HFF-Myc (cell line): ENCODE measurements around the gene NBEA.

Experiments used
- DNase-seq: peaks from one replicate; pipeline ENCODE4 v3.0.0-alpha.2; 2011; ENCODE audit warnings: low read depth; ENCODE audit errors: extremely low read depth
- H3K4me3 ChIP-seq: replicated peaks from 2 replicates; pipeline ENCODE4 v1.5.1; 2011; ENCODE audit warnings: low read depth, mild to moderate bottlenecking, control low read depth, low read length
- CTCF ChIP-seq: IDR thresholded peaks from 2 replicates; pipeline ENCODE4 v1.5.1; 2012; ENCODE audit warnings: mild to moderate bottlenecking, low read depth, low read length, control low read depth; ENCODE audit errors: missing control alignments

Gene NBEA

GRCh38 chr13:35468195-35468594, 526.1 kb downstream of the NBEA start:
- no peak for DNase-seq
- H3K4me3 ChIP-seq = no peak overlapping the region
- no peak for TF ChIP-seq CTCF

- TF ChIP-seq CTCF = no peak
- DNase-seq = no peak
- peak overlapping the region; percentile 76 for H3K4me3 ChIP-seq
Measured at GRCh38 chr13:35469806-35470525, 527.9 kb downstream of the NBEA start.

GRCh38 chr13:35470671-35471661, 528.9 kb downstream of the NBEA start:
- DNase-seq = no peak
- peak overlapping the region; percentile 76 for H3K4me3 ChIP-seq
- TF ChIP-seq CTCF = no peak

GRCh38 chr13:35471706-35472322, 529.7 kb downstream of the NBEA start:
- peak overlapping the region; percentile 76 for H3K4me3 ChIP-seq
- no peak for TF ChIP-seq CTCF
- no peak for DNase-seq

- DNase-seq = no peak
- no peak for TF ChIP-seq CTCF
- peak overlapping the region; percentile 76 for H3K4me3 ChIP-seq
Measured at GRCh38 chr13:35472323-35472881, 530.3 kb downstream of the NBEA start.

GRCh38 chr13:35473206-35473775, 531.2 kb downstream of the NBEA start:
- no peak for DNase-seq
- peak overlapping the region; percentile 76 for H3K4me3 ChIP-seq
- no peak for TF ChIP-seq CTCF
